Stomach (tissue), 4 donors: Measurements from ENCODE around the gene CDX4.

Source experiments
- CTCF ChIP-seq, 7 experiments: fragments of 450-650 bp in 4 of 7; fragments of 200-600 bp in 3 of 7; sonication (generic) in 3 of 7; IDR thresholded peaks; one replicate each; pipeline ENCODE4 v1.5.1; 2016 to 2019; ENCODE audit warnings: antibody characterized with exemption in 7 of 7, control low read depth in 2 of 7, mild to moderate bottlenecking in 1 of 7
- EP300 ChIP-seq: sonication (generic); formaldehyde crosslinking; IDR thresholded peaks from one replicate; pipeline ENCODE4 v1.6.1; 2017; ENCODE audit warnings: antibody characterized with exemption
- POLR2A ChIP-seq, 4 donors: fragments of 450-650 bp; IDR thresholded peaks; one replicate each; pipeline ENCODE4 v1.6.1; 2016; ENCODE audit warnings: antibody characterized with exemption in 4 of 4, control low read depth in 2 of 4, mild to moderate bottlenecking in 1 of 4, moderate library complexity in 1 of 4
- POLR2AphosphoS5 ChIP-seq, 3 donors: sonication (generic); formaldehyde crosslinking; IDR thresholded peaks; one replicate each; pipeline ENCODE4 v1.6.1; 2016; ENCODE audit warnings: antibody characterized with exemption in 3 of 3

DNA sequence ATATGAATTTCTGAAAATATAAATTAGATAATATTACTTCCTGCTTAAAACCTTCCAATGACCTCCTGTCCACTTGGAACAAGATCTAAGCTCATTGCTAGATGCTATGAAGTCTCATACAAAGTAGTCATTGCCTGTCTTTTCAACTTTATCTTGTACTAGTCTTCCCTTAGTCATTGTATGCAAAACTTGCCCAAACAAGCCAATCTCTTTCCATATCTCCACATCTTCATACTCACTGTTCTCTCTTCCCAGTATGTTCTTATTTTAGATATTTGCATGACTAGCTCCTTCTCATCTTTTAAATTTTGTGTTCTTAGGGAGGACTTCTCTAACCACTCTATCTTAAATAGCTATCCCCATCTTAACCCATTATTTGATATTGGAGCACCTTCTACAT, 33.9 kb upstream of the CDX4 start:
- TF ChIP-seq POLR2A (IDR thresholded peaks at IDR 0.05) = no peak
- no peak for TF ChIP-seq CTCF (IDR thresholded peaks at IDR 0.05)
- no peak for TF ChIP-seq POLR2AphosphoS5 (IDR thresholded peaks at IDR 0.05)
- TF ChIP-seq EP300 = no peak
